IgD-negative memory B cell (primary cell): Measurements from ENCODE around the gene ERCC6. TPM values are rescaled to one million over a fixed set of nuclear protein-coding genes. Genes with fewer than 3 reads are reported as not detected.

ENCODE experiments used
- H3K27ac Mint-ChIP-seq, 3 donors: one replicate each; pipeline ENCODE4 v1.8.0; 2020 to 2022; ENCODE audit warnings: mild to moderate bottlenecking in 3 of 3, mixed read lengths in 3 of 3, moderate library complexity in 1 of 3
- H3K27me3 Mint-ChIP-seq: one replicate; pipeline ENCODE4 v1.8.0; 2021; ENCODE audit warnings: mixed read lengths
- H3K36me3 Mint-ChIP-seq: one replicate; pipeline ENCODE4 v1.8.0; 2020; ENCODE audit warnings: mild to moderate bottlenecking, mixed read lengths
- H3K4me1 Mint-ChIP-seq, 3 donors: one replicate each; pipeline ENCODE4 v1.8.0; 2020 to 2022; ENCODE audit warnings: mixed read lengths in 3 of 3, mild to moderate bottlenecking in 1 of 3
- H3K4me3 Mint-ChIP-seq, 4 donors: one replicate each; pipeline ENCODE4 v1.8.0; 2020 to 2022; ENCODE audit warnings: mild to moderate bottlenecking in 4 of 4, mixed read lengths in 4 of 4, moderate library complexity in 3 of 4
- H3K9me3 Mint-ChIP-seq, 3 donors: one replicate each; pipeline ENCODE4 v1.8.0; 2020 to 2021; ENCODE audit warnings: mixed read lengths in 3 of 3, mild to moderate bottlenecking in 1 of 3
- polyA plus RNA-seq: library from polyadenylated mRNA; unstranded; fragments of 300-500 nt; fragmentation: Illumina TruSeq; gene quantifications from one replicate; pipeline ENCODE4 v1.2.3, GENCODE V29; 2021

Gene ERCC6
- polyA plus RNA-seq, 1 donor from 2014 or later = 12.4 TPM

DNA sequence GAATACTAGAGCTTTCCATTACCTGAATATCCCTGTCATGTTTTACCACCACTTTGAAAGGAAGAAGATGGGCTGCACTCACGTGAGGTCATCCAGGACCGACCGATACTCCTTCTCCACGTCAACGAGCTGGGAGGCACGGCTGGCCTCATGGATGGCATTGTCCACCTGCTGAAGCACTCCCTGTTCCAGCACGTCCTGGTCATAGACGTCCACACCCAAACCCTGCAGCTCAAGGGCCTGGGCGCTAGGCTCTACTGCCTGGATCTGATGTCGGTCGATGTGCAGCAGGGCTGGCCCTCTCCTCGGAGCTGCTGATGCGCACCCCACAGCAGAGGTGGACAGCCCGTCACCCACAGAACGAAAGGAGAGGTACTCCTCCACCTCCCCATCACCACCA lies 6.5 kb downstream of the ERCC6 start:
- Mint-ChIP-seq H3K4me1 (peaks cover 15 to 28% (median 18%) of the 10 kb centered on the region in 3 donors), H3K9me3 (no peaks in the 10 kb centered on the region), H3K27me3 (no peaks in the 10 kb centered on the region), H3K4me3 (peak overlapping the region in 1 of 4 donors; percentile 17), H3K27ac (no peak overlapping the region), H3K36me3 (peaks cover 7% of the 10 kb centered on the region)

DNA sequence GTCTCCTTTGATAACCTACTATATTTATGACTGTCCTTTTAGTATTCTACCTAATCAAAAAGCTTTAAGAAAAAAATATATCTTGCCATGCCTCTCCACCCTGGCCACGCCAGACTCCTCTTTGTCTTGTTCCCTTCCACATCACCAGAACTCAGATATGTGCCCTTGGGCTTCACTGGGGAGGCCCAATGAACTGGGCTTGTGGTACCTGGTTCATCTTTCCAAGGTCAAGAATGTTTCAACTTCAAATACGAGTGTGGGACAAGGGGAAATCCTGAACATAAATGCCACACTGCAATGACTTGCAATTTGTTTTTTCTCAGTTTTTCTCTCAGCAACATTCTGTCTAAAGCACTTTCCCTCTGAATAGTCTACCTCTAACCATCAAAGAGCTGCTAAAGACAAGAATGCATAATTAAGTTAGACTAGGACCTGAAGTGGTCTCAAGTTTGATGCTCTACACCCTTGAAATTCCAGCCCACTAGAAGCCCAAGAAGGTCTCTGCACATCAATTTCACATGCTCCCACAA lies 9.9 kb downstream of the ERCC6 start:
- Mint-ChIP-seq H3K36me3 (peaks cover 11% of the 10 kb centered on the region), H3K27me3 (no peaks in the 10 kb centered on the region), H3K9me3 (no peaks in the 10 kb centered on the region), H3K4me3 (no peak overlapping the region), H3K4me1 (peaks cover 0 to 10% (median 4%) of the 10 kb centered on the region in 3 donors), H3K27ac (no peak overlapping the region)

DNA sequence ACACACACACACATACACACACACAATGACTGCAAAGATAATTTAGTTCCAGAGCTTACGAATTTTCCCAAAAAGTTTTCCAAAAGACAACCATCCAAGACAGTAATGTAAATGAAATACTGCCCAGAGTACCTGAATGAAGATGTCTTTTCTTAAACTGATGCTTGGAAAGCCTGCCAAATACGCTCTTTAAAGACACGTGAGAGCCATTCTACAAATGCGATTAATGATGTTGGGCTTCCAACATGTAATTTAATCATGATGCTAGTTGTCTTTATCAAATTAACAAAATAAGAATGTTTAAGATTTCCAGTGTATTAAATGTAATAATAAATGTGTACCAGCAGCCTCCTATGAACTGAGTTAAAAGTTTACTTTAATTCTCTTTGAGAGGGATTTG lies 11.1 kb downstream of the ERCC6 start:
- Mint-ChIP-seq H3K9me3 (no peaks in the 10 kb centered on the region), H3K4me1 (peaks cover 0 to 10% (median 5%) of the 10 kb centered on the region in 3 donors), H3K36me3 (peaks cover 11% of the 10 kb centered on the region), H3K27ac (no peak overlapping the region), H3K27me3 (no peaks in the 10 kb centered on the region), H3K4me3 (no peak overlapping the region)

DNA sequence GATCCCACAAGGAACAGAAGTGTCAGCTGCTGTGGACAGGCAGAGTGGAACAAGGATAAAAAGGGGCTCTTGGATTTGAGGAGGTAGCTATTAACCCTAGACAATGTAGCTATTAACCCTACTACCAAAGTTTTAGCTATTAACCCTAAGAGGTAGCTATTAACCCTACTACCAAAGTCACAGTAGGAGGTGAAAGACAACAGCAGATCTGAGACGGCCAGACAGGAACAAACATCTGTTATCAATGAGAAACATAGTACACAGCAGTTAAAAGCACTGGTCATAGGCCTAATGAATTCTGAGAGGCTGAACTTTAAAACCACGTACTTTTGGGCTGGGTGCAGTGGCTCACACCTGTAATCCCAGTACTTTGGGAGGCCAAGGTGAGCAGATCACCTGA lies 11.9 kb downstream of the ERCC6 start:
- no peaks in the 10 kb centered on the region for H3K9me3 Mint-ChIP-seq
- H3K27ac Mint-ChIP-seq = no peak overlapping the region
- H3K36me3 Mint-ChIP-seq = peaks cover 11% of the 10 kb centered on the region
- peaks cover 0 to 9% (median 6%) of the 10 kb centered on the region in 3 donors for H3K4me1 Mint-ChIP-seq
- H3K4me3 Mint-ChIP-seq = no peak overlapping the region
- H3K27me3 Mint-ChIP-seq = no peaks in the 10 kb centered on the region

DNA sequence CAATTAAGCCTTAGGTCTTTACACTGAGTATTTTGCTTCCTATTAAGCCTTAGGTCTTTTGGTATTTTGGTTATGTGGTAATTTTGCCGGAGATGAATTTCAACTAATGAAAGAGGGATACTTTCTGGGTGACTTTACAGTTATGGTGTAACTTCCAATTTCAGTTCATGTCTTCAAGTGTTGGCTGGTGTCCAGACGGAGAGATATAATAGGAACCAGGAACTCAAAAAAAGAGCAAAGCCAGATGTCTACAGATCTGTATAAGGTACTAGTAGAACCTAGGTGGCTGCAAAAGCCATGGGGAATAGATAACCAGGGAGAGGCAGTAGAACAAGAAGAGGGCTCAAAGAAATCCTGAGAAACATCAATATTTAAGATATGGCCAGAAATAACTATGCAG lies 12.3 kb downstream of the ERCC6 start:
- Mint-ChIP-seq H3K4me3 (no peak overlapping the region), H3K27ac (no peak overlapping the region), H3K36me3 (peaks cover 9% of the 10 kb centered on the region)

DNA sequence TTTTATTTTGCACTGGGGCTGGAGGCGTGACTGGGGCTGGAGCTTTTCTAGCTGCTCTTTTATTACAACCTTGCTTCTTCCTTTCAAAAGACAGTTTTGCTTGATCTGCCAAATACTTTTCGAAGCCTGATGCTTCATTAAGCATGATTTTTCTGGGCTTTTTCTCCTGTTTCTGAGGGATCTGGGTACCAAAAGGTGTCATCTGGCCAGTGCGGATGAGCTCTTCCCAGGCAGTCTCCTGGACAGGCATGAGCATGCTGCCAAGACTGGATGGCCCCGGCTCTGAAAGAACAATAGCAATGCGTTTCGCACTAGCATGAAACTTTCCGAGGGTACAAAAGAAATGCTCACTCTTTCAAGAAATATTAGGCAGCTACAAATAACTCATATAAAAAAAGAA lies 14.4 kb downstream of the ERCC6 start:
- H3K27ac Mint-ChIP-seq = no peak overlapping the region
- no peaks in the 10 kb centered on the region for H3K27me3 Mint-ChIP-seq
- H3K4me3 Mint-ChIP-seq = no peak overlapping the region
- H3K9me3 Mint-ChIP-seq = no peaks in the 10 kb centered on the region
- H3K36me3 Mint-ChIP-seq = peaks cover 6% of the 10 kb centered on the region
- H3K4me1 Mint-ChIP-seq = peaks cover 0 to 6% (median 2%) of the 10 kb centered on the region in 3 donors

More for the DNA sequence above, 12.3 kb downstream of the ERCC6 start:
- H3K4me1 Mint-ChIP-seq = peaks cover 0 to 6% (median 6%) of the 10 kb centered on the region in 3 donors
- H3K27me3 Mint-ChIP-seq = no peaks in the 10 kb centered on the region
- no peaks in the 10 kb centered on the region for H3K9me3 Mint-ChIP-seq

DNA sequence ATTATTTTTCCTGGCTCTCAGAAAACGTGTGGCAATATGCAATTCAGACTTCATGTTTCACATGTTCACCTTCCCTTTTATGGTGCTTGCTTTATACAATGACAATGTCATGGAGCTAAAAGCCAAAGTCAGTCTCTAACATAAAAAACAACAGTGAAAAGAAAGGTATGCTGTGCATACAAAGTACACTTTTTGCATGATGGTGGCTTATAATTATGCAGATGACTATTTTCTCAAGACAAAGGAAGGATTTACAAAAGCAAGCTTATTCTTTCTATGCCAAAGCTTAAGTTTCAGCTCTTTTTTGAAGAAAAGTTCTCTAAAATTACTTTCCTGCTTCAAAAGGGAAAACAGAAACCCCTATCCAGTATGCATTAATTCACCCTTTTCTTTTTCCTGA lies 15.6 kb downstream of the ERCC6 start:
- Mint-ChIP-seq H3K4me1 (peaks cover 0 to 9% (median 4%) of the 10 kb centered on the region in 3 donors), H3K36me3 (peaks cover 5% of the 10 kb centered on the region), H3K27ac (peak overlapping the region in 1 of 3 donors; percentile 82), H3K4me3 (no peak overlapping the region), H3K9me3 (no peaks in the 10 kb centered on the region), H3K27me3 (no peaks in the 10 kb centered on the region)

DNA sequence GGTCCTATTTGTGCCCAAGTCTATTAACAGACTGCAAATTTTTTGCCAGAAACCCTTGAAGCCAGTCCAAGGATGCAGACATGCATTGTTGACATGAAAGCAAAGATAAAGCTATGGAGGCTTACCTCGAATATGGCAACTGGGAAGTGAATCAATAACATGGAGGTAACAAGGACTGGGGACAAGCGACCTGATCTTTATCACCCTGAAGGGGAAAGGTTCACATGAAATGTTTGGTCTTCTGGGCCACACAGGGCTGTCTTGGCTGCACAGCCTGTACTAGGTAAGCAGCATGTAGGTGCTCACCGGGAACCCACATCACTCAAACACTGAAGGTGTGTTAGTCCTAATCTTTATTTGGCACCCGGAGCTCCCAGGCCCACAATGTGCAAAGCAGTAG lies 17.9 kb downstream of the ERCC6 start:
- no peak overlapping the region for H3K27ac Mint-ChIP-seq
- no peak overlapping the region for H3K4me3 Mint-ChIP-seq
- peaks cover 0 to 9% (median 4%) of the 10 kb centered on the region in 3 donors for H3K4me1 Mint-ChIP-seq
- no peaks in the 10 kb centered on the region for H3K27me3 Mint-ChIP-seq
- H3K9me3 Mint-ChIP-seq = no peaks in the 10 kb centered on the region
- H3K36me3 Mint-ChIP-seq = no peaks in the 10 kb centered on the region

DNA sequence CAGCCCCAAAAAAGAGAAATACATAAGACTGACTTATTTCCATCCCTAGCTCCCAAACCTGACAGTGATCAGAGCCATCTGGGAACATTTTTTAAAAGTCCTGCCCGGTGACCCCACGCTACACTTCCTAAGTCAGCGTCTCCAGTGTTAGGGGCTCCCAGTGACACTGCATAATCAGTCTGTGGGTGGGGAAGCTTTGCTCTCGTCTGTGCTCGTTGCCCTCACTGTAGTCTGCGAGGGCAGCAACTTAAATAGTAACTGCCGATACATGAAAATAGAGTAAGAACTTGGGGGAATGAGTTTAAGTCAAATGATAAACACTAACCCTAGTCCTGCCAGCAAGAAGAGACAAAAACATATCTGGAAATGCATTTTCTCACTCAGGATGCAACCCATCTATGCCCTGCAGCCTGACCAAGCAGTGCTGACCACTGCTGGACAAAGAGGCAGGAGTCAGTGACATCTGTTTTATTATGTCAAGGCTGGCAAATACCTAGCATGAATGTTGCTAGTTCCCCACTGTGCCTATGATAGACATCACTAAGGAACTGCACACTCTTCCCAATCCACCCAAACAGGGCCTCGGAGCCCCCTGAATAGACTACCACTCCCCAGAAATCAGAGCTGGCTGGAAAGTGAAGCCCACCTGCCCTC lies 18.7 kb downstream of the ERCC6 start:
- Mint-ChIP-seq H3K36me3 (no peaks in the 10 kb centered on the region), H3K27me3 (no peaks in the 10 kb centered on the region), H3K27ac (no peak overlapping the region), H3K9me3 (no peaks in the 10 kb centered on the region), H3K4me3 (no peak overlapping the region), H3K4me1 (peaks cover 0 to 9% (median 4%) of the 10 kb centered on the region in 3 donors)

DNA sequence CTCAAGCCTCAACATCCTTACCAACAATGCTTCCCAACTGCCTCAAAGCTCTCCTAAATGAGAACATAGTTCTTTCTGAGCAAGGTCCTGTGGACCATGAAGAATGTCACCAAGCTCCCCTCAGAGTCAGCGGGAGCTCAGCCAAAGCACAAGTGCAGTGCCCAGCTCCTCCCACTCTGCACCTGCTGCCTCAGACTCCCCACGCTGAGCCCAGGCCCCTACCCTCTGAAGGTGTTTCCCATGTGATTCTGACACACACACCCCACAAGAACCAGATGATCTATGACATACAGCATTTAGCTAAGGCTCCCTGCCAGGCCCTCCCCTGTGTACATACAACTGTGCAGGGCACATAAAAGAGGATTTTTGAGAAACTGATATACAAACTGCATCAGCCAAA lies 19.2 kb downstream of the ERCC6 start:
- peaks cover 0 to 9% (median 4%) of the 10 kb centered on the region in 3 donors for H3K4me1 Mint-ChIP-seq
- no peaks in the 10 kb centered on the region for H3K27me3 Mint-ChIP-seq
- no peaks in the 10 kb centered on the region for H3K36me3 Mint-ChIP-seq
- H3K4me3 Mint-ChIP-seq = no peak overlapping the region
- H3K27ac Mint-ChIP-seq = no peak overlapping the region
- H3K9me3 Mint-ChIP-seq = no peaks in the 10 kb centered on the region

DNA sequence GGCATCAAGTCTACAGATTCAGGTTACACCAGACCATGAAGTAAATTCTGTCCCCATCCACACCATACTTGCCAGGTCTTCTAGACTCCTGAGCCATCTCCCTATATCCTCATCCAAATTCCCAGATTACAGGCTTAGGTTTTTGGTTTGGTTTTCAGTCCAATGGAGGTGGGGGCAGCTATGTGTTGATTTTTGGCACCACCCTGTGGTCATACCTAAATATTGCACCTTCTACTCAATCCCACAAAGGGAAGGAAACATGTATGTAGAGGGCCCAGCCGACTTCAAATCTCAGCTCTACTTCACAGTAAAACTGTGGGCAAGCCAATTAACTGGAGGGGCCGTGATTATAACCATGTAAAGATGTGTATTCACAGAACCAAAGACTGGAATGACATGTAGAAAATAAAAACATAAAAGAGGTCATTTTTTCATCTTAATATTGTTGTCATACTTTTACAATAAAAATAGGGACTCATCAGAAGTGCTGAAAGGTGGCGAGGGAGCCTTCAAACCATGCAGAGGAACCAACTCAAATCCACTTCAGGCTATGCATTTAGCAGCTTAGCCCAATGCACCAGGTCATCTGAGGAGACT lies 19.8 kb downstream of the ERCC6 start:
- H3K27me3 Mint-ChIP-seq = no peaks in the 10 kb centered on the region
- H3K4me3 Mint-ChIP-seq = no peak overlapping the region
- H3K4me1 Mint-ChIP-seq = peaks cover 0 to 9% (median 4%) of the 10 kb centered on the region in 3 donors
- no peak overlapping the region for H3K27ac Mint-ChIP-seq
- no peaks in the 10 kb centered on the region for H3K36me3 Mint-ChIP-seq
- H3K9me3 Mint-ChIP-seq = no peaks in the 10 kb centered on the region

DNA sequence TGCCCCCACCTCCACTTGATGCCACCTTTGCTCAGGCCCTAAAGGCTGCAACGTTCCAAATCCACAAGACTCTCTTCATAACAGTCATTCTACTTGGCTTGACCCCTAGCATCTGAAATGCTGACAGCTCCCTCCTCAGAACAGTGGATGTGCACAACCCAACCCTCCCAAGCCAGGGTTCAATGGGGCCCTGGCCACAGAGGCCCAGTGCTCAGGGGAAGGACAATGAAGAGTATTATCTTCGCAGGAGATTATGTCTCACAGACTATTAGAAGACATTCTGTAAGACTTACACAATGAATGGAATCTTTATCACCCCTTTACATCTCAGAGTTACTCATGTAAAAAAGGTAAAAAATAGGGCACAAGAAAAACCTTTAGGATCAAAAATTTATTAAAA lies 20.4 kb downstream of the ERCC6 start:
- Mint-ChIP-seq H3K27me3 (no peaks in the 10 kb centered on the region), H3K36me3 (no peaks in the 10 kb centered on the region), H3K4me1 (peaks cover 0 to 9% (median 4%) of the 10 kb centered on the region in 3 donors), H3K9me3 (no peaks in the 10 kb centered on the region), H3K4me3 (no peak overlapping the region), H3K27ac (no peak overlapping the region)

DNA sequence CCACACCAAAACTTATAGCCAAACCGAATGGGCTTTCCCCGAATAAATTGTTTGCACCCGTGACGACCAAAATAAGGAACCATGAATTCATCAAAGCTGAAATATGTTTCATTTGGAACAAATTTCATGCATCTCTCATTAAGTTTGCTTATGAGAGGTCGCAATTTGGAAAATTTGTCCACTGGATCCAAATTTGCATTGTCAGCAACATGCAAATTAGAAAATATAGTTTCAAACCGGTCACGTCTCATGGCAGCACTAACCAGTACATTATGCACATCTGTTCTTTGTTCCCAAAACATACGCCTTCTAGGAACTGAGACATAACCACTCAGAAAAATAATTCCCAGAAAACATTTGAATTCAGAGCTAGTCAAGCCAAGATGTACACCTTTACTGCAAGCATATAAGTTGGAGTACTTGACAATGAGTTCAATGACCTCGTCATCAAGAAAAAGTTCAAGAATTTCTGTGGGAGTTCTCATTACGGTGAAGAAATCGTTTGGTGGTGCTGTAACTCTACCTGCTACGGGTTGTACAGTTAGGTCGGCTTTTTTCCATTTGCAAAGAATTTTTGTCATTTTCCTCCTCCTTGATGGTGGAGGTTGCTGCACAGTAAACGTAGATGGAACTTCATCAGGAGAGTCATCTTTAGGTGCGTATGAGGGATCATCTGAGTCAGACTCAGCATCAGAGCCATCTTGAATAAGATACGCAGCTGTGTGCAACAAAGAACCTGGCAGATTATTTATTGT lies 22.5 kb downstream of the ERCC6 start:
- Mint-ChIP-seq H3K4me3 (no peak overlapping the region), H3K4me1 (peaks cover 0 to 7% (median 5%) of the 10 kb centered on the region in 3 donors), H3K27ac (no peak overlapping the region), H3K27me3 (no peaks in the 10 kb centered on the region), H3K36me3 (no peaks in the 10 kb centered on the region), H3K9me3 (no peaks in the 10 kb centered on the region)

DNA sequence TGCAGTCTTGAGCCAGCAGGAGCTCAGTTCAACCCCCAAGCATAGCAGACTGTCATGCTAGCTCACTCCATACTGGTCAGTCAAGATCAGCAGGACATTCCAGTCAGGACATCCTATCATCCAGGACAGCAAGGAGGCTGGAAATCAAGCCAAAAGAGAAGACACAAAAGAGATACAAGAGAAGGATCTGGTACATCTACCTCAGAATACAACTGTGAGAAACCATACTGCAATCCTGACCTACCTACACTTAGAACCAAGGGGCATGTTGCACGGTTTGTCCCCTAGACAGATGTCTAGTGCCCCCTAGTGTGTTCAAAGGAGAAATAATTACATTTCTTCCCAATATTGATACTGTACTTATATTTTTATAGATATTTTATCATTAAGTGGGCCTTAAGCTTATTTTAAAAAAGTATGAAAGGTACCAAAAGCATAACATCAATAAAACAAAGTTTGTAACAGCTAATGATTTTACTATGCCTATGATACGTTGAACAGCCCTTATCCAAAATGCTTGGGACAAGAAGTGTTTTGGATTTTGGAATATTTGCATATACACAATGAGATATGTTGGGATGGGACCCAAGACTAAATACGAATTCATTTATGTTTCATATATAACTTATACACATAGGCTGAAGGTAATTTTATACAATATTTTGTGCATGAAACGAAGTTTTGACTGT lies 26.7 kb downstream of the ERCC6 start:
- H3K27ac Mint-ChIP-seq = no peak overlapping the region
- no peak overlapping the region for H3K4me3 Mint-ChIP-seq
- H3K9me3 Mint-ChIP-seq = no peaks in the 10 kb centered on the region
- peaks cover 6% of the 10 kb centered on the region for H3K36me3 Mint-ChIP-seq
- no peaks in the 10 kb centered on the region for H3K27me3 Mint-ChIP-seq
- peaks cover 9 to 13% (median 10%) of the 10 kb centered on the region in 3 donors for H3K4me1 Mint-ChIP-seq
